ENCODE results near the gene PRAMEF6. TPM values are rescaled to one million over a fixed set of nuclear protein-coding genes. Genes with fewer than 3 reads are reported as not detected.
"Not testable (repeated sequence)": the region's sequence is repeated elsewhere in the genome, so short reads cannot be mapped to it uniquely, and the experiment has no call there.

The PRAMEF6 gene
- total RNA-seq, result not detected

DNA sequence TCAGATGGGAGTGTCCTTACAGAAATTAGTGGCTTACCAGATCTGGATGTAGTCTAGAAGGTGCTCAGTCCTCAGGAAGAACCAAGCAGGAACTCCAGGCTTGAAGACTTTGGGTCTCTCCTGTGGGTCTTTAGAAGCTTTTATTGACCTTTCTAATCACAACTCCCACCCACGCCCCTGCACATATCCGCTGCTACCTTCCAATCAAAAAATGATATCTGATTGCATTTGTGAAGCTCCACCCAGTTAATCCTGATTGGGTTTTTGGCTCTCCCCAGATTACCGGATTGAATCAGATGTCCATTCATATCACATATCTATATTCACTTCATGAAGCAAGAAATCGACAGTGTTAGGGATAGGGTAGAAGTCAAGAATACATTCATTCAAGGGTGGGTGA, at the start of gene PRAMEF6:
Gene PRAMEF6 (minus strand): TSS at position 101 of the 400 bp plus-strand sequence. CDS start 5,062 bp downstream, outside the sequence.
- H3K36me3 ChIP-seq, H3K4me1 ChIP-seq, DNase-seq, H3K9me3 ChIP-seq, H3K4me3 ChIP-seq, H3K27ac ChIP-seq, H3K27me3 ChIP-seq: not testable (repeated sequence)

DNA sequence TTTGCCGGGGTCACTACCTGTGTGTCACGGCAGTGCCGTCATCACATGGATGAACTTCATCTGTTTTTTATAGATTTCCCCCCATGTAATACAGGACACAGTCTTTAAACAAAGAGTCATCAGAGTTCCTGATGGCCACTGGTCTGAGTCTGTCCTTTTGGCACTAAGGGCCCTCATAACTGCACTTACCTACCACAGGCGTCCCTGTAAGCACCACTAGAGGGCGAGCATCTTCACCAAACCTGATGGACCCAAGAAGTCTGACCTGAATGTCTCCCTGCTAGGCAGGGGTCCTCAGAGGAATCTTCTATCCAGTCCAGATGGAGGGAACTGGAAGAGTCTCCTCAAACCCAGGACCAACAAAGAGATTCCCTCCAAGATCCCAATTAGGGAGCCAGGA, 23.0 kb downstream of the PRAMEF6 start:
- not testable (repeated sequence) for H3K27me3 ChIP-seq, DNase-seq, H3K4me3 ChIP-seq, H3K4me1 ChIP-seq, H3K9me3 ChIP-seq, H3K27ac ChIP-seq, H3K36me3 ChIP-seq

- not testable (repeated sequence) for H3K4me1 ChIP-seq, H3K36me3 ChIP-seq, H3K27ac ChIP-seq, DNase-seq, H3K9me3 ChIP-seq, H3K27me3 ChIP-seq, H3K4me3 ChIP-seq
Observed at GRCh38 chr1:12921749-12922148, 25.6 kb downstream of the PRAMEF6 start.

GRCh38 chr1:12916310-12916709, 31.1 kb downstream of the PRAMEF6 start, which contains the start of gene PRAMEF7:
Gene PRAMEF7, plus strand, starts transcription at chr1:12916610. Its CDS starts 1,083 bp downstream, at chr1:12917693.
- not testable (repeated sequence) for DNase-seq, H3K4me1 ChIP-seq, H3K27me3 ChIP-seq, H3K27ac ChIP-seq, H3K36me3 ChIP-seq, H3K9me3 ChIP-seq, H3K4me3 ChIP-seq

GRCh38 chr1:12903793-12904572, 43.4 kb downstream of the PRAMEF6 start:
- H3K4me1 ChIP-seq, H3K27me3 ChIP-seq, H3K9me3 ChIP-seq, H3K36me3 ChIP-seq, H3K27ac ChIP-seq, DNase-seq, H3K4me3 ChIP-seq: not testable (repeated sequence)

DNA sequence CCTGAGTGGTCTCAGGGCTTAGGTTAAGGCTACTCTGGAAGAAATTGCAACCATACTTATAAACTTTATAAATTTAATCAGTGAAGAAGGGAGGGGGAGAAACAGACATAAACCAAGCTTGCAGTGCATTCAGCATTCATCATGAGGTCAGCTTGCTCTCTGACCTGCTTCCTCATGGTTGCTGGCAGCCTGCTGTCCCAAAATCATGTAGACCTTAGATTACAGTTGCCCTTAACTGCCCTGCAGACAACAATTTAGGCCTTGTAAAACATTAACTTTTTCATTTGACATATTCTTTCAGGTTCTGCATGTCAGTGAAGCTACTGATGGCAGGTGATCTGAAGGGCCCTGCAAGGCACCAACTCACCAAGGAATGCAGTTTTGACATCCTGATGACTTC, 48.2 kb downstream of the PRAMEF6 start:
- H3K27me3 ChIP-seq, H3K9me3 ChIP-seq, DNase-seq, H3K27ac ChIP-seq, H3K4me3 ChIP-seq, H3K36me3 ChIP-seq, H3K4me1 ChIP-seq: not testable (repeated sequence)

DNA sequence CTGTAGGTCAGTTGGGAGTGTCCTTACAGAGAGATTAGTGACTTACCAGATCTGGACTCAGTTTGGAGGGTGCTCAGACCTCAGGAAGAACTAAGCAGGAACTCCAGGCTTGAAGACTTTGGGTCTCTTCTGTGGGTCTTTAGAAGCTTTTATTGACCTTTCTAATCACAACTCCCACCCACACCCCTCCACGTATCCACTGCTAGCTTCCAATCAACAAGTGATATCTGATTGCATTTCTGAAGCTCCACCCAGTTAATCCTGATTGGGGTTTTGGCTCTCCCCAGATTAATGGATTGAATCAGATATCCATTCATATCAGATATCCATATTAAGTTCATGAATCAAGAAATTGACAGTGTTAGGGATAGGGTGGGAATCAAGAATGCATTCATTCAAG, 49.2 kb downstream of the PRAMEF6 start, which contains the start of gene PRAMEF10:
Gene PRAMEF10 (minus strand): TSS at position 101 of the 400 bp plus-strand sequence. CDS start 2,423 bp downstream, outside the sequence.
- not testable (repeated sequence) for H3K27ac ChIP-seq, H3K27me3 ChIP-seq, H3K4me1 ChIP-seq, DNase-seq, H3K36me3 ChIP-seq, H3K4me3 ChIP-seq, H3K9me3 ChIP-seq

Small RNAs within 50 kb of the gene (small RNA-seq; reads per million reads assigned to genes)
- gene RNU6-1072P, result 0 reads per million in 2 donors

Other genes with a start within 250 kb of the PRAMEF6 start
- gene AADACL3, start 231.5 kb downstream of the PRAMEF6 start, total RNA-seq, result not detected
- not detected for gene CFAP107, start 201.4 kb downstream of the PRAMEF6 start, total RNA-seq
- not detected for gene PRAMEF12, start 173.8 kb downstream of the PRAMEF6 start, total RNA-seq
- gene PRAMEF1, start 156.2 kb downstream of the PRAMEF6 start, total RNA-seq, result not detected
- not detected for gene PRAMEF11, start 116.2 kb downstream of the PRAMEF6 start, total RNA-seq
- not detected for gene HNRNPCL1, start 98.9 kb downstream of the PRAMEF6 start, total RNA-seq
- not detected for gene PRAMEF2, start 90.5 kb downstream of the PRAMEF6 start, total RNA-seq
- gene PRAMEF4, start 61.4 kb downstream of the PRAMEF6 start, total RNA-seq, result not detected
- not detected for gene PRAMEF10, start 49.3 kb downstream of the PRAMEF6 start, total RNA-seq
- not detected for gene PRAMEF7, start 31.0 kb downstream of the PRAMEF6 start, total RNA-seq
- not detected for gene PRAMEF27, start 109.0 kb upstream of the PRAMEF6 start, total RNA-seq
- not detected for gene HNRNPCL3, start 113.2 kb upstream of the PRAMEF6 start, total RNA-seq
- not detected for gene PRAMEF25, start 123.2 kb upstream of the PRAMEF6 start, total RNA-seq
- gene HNRNPCL2, start 169.3 kb upstream of the PRAMEF6 start, total RNA-seq, result not detected
- gene PRAMEF26, start 208.4 kb upstream of the PRAMEF6 start, total RNA-seq, result not detected
- not detected for gene HNRNPCL4, start 218.1 kb upstream of the PRAMEF6 start, total RNA-seq
- gene PRAMEF9, start 224.3 kb upstream of the PRAMEF6 start, total RNA-seq, result not detected

Measured in Peyer's patch (tissue), 4 donors.